ENCODE measurements around the gene LAX1.

DNA sequence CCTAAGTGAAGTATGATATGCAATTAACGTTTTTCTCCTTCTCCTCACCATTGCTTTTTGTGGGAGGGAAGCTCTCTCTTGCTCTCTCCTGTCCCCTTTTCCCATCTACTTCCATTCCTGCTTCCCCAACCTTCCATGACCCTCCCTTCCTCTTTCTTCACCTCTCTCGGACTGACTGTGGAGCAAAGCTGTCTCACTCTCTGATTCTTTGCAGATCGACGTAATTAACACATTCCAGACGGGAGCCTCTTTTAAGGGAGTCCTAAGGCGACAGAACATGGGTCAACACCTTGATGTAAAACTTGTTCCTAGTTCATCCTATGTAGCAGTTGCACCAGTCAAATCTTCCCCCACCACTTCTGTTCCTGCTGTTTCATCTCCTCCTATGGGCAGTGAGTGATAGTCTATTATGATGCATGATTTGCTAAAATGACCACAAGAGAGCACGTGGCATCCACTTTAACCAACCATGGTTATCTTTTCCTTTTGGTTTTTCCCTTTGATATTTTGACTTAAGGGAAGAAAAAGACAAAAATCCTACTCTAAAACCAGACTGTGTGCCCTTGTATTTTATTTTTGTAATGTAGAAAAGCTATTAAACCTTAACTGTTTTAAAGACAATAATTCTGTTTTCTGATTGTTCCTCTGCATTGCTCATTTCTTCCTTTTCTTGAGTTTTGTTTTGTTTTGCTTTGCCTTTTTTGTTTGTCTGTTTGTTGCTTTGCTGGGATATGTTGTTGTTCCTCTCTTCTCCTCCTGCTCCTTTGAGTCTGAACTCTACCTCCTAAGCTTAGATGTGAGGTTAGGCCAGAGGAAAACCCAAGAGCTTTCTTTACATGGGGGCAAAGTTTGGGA is 31.7 kb upstream of the LAX1 start:
- TF ChIP-seq, protein P1, sequence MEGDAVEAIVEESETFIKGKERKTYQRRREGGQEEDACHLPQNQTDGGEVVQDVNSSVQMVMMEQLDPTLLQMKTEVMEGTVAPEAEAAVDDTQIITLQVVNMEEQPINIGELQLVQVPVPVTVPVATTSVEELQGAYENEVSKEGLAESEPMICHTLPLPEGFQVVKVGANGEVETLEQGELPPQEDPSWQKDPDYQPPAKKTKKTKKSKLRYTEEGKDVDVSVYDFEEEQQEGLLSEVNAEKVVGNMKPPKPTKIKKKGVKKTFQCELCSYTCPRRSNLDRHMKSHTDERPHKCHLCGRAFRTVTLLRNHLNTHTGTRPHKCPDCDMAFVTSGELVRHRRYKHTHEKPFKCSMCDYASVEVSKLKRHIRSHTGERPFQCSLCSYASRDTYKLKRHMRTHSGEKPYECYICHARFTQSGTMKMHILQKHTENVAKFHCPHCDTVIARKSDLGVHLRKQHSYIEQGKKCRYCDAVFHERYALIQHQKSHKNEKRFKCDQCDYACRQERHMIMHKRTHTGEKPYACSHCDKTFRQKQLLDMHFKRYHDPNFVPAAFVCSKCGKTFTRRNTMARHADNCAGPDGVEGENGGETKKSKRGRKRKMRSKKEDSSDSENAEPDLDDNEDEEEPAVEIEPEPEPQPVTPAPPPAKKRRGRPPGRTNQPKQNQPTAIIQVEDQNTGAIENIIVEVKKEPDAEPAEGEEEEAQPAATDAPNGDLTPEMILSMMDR (IDR thresholded peaks at IDR 0.05; ENCODE audit: poor library complexity): no peak
- no peak for TF ChIP-seq EZH2 (IDR thresholded peaks at IDR 0.05; ENCODE audit: borderline replicate concordance)
- no peak for TF ChIP-seq EZH2phosphoT487 (IDR thresholded peaks at IDR 0.05; ENCODE audit: low read depth, severe bottlenecking, unreplicated experiment)

Measured in hepatocyte (in vitro differentiated cells).